Measurements from ENCODE around the gene ZBTB3. TPM values are rescaled to one million over a fixed set of nuclear protein-coding genes. Genes with fewer than 3 reads are reported as not detected.

ZBTB3 gene
- total and polyA plus RNA-seq, 2 of the 13 experiments (the other 11 are each of a cell fraction or from before 2014, with no cell fraction given): 3.4 to 5.2 TPM

DNA sequence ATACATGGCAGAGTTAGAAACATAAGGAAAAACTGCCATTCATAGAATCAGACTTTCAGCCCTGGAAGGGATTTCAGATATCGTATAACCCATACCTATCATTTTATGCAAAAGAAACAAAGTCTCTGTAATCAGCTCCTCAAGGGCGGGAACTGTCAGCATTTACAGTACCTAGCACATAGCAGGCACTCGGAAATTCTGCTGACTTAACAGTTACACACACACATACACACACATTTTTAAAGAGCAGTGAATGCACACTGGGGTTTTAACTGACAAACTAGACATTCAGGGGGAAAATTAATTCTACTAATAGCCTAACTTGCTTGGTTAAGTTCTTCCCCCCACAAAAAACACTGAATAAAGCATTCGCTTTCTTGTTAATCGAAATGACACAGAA, 37.8 kb downstream of the ZBTB3 start:
- no peaks in the 10 kb centered on the region; the same call in 1 of the 2 replicates for H4K20me1 ChIP-seq (ENCODE audit: insufficient read depth, low read length)
- peaks cover 31 to 92% of the 10 kb centered on the region in 2 experiments for H3K36me3 ChIP-seq (replicated peaks in 1 of 2; ENCODE audit: control insufficient read depth in 1 of 2, insufficient read depth in 2 of 2, low read length in 2 of 2)
- intact Hi-C loops (cut with micrococcal nuclease; ENCODE audit: unreplicated experiment): no loop called here
- no peak overlapping the region for H3K27ac ChIP-seq (ENCODE audit: extremely low read length, insufficient read depth, low read length)
- BruUV-seq (replicated peaks): no TSS peak
- H3K9ac ChIP-seq (ENCODE audit: insufficient read depth, low read depth, low read length): 0 out of 2 replicates have a peak overlapping the region, but pooled peaks have one; percentile 3
- ChIA-PET POLR2A (interaction anchor here (1.8 kb wide), 1 partner anchor 11 kb away, joined by 6 read pairs; the partner anchor contains the start of gene HNRNPUL2), CTCF (ENCODE audit: low intra/inter-chr PET ratio, low total read pairs) (no interaction called here)
- H3K79me2 ChIP-seq (ENCODE audit: insufficient read depth, low read length): peaks cover 16% of the 10 kb centered on the region
- FAIRE-seq (no peak), ATAC-seq (no peak), DNase-seq (ENCODE audit: low spot score) (no peak)
- TF ChIP-seq SP1 (IDR thresholded peaks at IDR 0.05) (no peak), SP1 (CRISPR knock-in tag; IDR thresholded peaks at IDR 0.05) (no peak), CEBPG (CRISPR knock-in tag; IDR thresholded peaks at IDR 0.05) (no peak), MAFK (conservative IDR thresholded peaks at IDR 0.05 in 1 of 2, IDR thresholded peaks at IDR 0.05 in 1 of 2; ENCODE audit: low read length in 2 of 2) (peak; percentile 90 to 95), MAFF (IDR thresholded peaks at IDR 0.05; ENCODE audit: low read depth, low read length) (peak; percentile 93), FOXK1 (CRISPR knock-in tag; IDR thresholded peaks at IDR 0.05; ENCODE audit: borderline replicate concordance, low read depth) (no peak)
- H3K4me3 ChIP-seq (replicated peaks in 1 of 3; ENCODE audit: insufficient read depth in 1 of 3, low read depth in 2 of 3, low read length in 3 of 3): no peak overlapping the region
- no peak overlapping the region for H2AFZ ChIP-seq (ENCODE audit: low read length)
- H3K4me1 ChIP-seq (ENCODE audit: insufficient read depth, low read length): no peaks in the 10 kb centered on the region
- no peak overlapping the region for H3K4me2 ChIP-seq (ENCODE audit: low read depth, low read length)
- in situ Hi-C loops (cut with HindIII; ENCODE audit: extremely low pct_ligation_motif_present, low pct_unique_long_range_greater_than_20kb): no loop called here
- H3K27me3 ChIP-seq (ENCODE audit: control insufficient read depth in 1 of 2, insufficient read depth in 2 of 2, low read length in 2 of 2): no peaks in the 10 kb centered on the region
- H3K9me3 ChIP-seq (ENCODE audit: low read length): no peaks in the 10 kb centered on the region
- 94% methylated on average over 5 of the region's 5 CpGs for WGBS (ENCODE audit: low lambda C conversion rate)

DNA sequence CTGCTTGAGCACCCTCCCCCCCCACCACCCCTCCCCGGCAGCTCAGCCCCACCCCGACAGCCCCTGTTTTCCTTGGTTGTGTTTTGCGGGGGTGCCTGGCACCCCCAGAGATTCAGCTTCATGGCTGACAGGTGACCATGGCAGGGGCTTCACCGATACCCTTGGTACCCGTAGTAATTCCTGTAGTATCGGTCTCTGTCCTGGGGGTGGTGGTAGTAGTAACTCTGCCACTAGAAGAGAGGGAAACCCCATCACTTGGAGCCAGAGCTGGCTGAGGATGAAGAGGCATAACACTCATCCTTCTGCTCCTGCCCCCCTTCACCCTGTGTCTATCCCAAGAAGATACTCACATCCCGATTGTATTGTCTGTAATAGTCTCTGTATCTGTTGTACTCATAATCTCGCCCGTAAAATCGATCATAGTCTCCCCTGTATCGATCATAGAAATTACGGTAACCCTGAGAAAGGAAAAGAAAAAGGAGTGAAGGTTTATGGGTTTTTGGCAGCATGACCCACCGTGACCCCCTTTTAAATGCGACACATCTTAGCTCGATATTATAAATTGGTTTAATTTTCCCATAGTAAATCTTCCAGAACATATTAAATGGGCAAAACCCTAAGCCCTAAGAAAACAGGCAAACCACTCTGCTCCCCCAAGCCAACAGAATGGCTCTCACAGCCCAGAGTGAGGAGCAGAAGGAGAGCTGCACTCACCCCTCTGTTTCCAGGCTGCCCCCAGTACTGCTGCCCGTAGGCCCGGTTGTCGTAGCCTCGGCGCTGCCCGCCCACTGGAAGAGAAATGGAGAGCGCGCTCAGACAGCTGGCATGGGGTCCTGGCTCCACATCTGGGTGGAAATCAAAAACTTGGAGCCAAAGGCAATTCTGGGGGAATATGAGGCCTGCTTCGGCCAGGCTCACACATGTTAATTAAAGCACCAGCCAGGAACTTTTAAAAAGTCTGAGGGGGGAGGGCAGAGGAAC, 38.5 kb downstream of the ZBTB3 start:
- BruUV-seq (replicated peaks): no TSS peak
- Histone ChIP-seq H3K9ac (ENCODE audit: insufficient read depth, low read depth, low read length) (no peak overlapping the region), H2AFZ (ENCODE audit: low read length) (no peak overlapping the region), H3K4me1 (ENCODE audit: insufficient read depth, low read length) (no peaks in the 10 kb centered on the region), H3K27ac (ENCODE audit: extremely low read length, insufficient read depth, low read length) (no peak overlapping the region), H3K9me3 (ENCODE audit: low read length) (no peaks in the 10 kb centered on the region), H3K4me3 (replicated peaks in 1 of 3; ENCODE audit: insufficient read depth in 1 of 3, low read depth in 2 of 3, low read length in 3 of 3) (no peak overlapping the region), H4K20me1 (ENCODE audit: insufficient read depth, low read length) (no peaks in the 10 kb centered on the region; the same call in 1 of the 2 replicates), H3K79me2 (ENCODE audit: insufficient read depth, low read length) (peaks cover 11% of the 10 kb centered on the region), H3K4me2 (ENCODE audit: low read depth, low read length) (no peak overlapping the region), H3K36me3 (replicated peaks in 1 of 2; ENCODE audit: control insufficient read depth in 1 of 2, insufficient read depth in 2 of 2, low read length in 2 of 2) (peaks cover 32 to 91% of the 10 kb centered on the region in 2 experiments), H3K27me3 (ENCODE audit: control insufficient read depth in 1 of 2, insufficient read depth in 2 of 2, low read length in 2 of 2) (no peaks in the 10 kb centered on the region)
- TF ChIP-seq SUZ12 (IDR thresholded peaks at IDR 0.05; ENCODE audit: low read depth, low read length) (no peak), ZMAT3 (CRISPR knock-in tag; conservative IDR thresholded peaks at IDR 0.05) (no peak), CBX2 (IDR thresholded peaks at IDR 0.05; ENCODE audit: low read depth, low read length) (no peak), CBX2 (CRISPR knock-in tag; IDR thresholded peaks at IDR 0.05; ENCODE audit: low read depth) (no peak), BHLHE40 (IDR thresholded peaks at IDR 0.05; ENCODE audit: low read length) (no peak), ZFP41 (CRISPR knock-in tag; IDR thresholded peaks at IDR 0.05; ENCODE audit: borderline replicate concordance) (no peak)
- ATAC-seq (peak; percentile 34; the same call in 1 of the 3 replicates), FAIRE-seq (no peak), DNase-seq (ENCODE audit: low spot score) (no peak)
- in situ Hi-C loops (cut with HindIII; ENCODE audit: extremely low pct_ligation_motif_present, low pct_unique_long_range_greater_than_20kb): no loop called here
- intact Hi-C loops (cut with micrococcal nuclease; ENCODE audit: unreplicated experiment): no loop called here
- 97% methylated on average over 23 of the region's 24 CpGs for WGBS (ENCODE audit: low lambda C conversion rate)
- POLR2A ChIA-PET: interaction anchor here (1.8 kb wide), 1 partner anchor 12 kb away, joined by 6 read pairs; the partner anchor contains the start of gene HNRNPUL2
- CTCF ChIA-PET (ENCODE audit: low intra/inter-chr PET ratio, low total read pairs): no interaction called here
